ENCODE results near the gene ZNF467.

GRCh38 chr7:149727053-149727898, 46.1 kb downstream of the ZNF467 start:
- TF ChIP-seq, protein P1, sequence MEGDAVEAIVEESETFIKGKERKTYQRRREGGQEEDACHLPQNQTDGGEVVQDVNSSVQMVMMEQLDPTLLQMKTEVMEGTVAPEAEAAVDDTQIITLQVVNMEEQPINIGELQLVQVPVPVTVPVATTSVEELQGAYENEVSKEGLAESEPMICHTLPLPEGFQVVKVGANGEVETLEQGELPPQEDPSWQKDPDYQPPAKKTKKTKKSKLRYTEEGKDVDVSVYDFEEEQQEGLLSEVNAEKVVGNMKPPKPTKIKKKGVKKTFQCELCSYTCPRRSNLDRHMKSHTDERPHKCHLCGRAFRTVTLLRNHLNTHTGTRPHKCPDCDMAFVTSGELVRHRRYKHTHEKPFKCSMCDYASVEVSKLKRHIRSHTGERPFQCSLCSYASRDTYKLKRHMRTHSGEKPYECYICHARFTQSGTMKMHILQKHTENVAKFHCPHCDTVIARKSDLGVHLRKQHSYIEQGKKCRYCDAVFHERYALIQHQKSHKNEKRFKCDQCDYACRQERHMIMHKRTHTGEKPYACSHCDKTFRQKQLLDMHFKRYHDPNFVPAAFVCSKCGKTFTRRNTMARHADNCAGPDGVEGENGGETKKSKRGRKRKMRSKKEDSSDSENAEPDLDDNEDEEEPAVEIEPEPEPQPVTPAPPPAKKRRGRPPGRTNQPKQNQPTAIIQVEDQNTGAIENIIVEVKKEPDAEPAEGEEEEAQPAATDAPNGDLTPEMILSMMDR (IDR thresholded peaks at IDR 0.05): no peak
- TF ChIP-seq EZH2 (IDR thresholded peaks at IDR 0.05) (no peak), EZH2phosphoT487 (IDR thresholded peaks at IDR 0.05) (no peak)
